Breast epithelium (tissue), 4 donors: ENCODE data around the gene PRKN. TPM values are rescaled to one million over a fixed set of nuclear protein-coding genes. Genes with fewer than 3 reads are reported as not detected.

Source experiments
- DNase-seq, 2 donors: peaks; one replicate each; pipeline ENCODE4 v3.0.0-alpha.2; 2019; ENCODE audit warnings: low spot score in 2 of 2
- H3K27ac ChIP-seq, 2 donors: fragments of 200-600 bp; sonication (generic) in 1 of 2; one replicate each; pipeline ENCODE4 v1.5.1; 2016 to 2019; ENCODE audit warnings: mild to moderate bottlenecking in 1 of 2
- H3K27me3 ChIP-seq, 2 donors: fragments of 200-600 bp; sonication (generic) in 1 of 2; one replicate each; pipeline versions ENCODE4 v1.5.1 to v1.6.0; 2017 to 2019; ENCODE audit warnings: control low read depth in 1 of 2, mild to moderate bottlenecking in 1 of 2
- H3K36me3 ChIP-seq: fragments of 200-600 bp; one replicate; pipeline ENCODE4 v1.5.1; 2019
- H3K4me1 ChIP-seq, 2 donors: fragments of 200-600 bp; sonication (generic); one replicate each; pipeline ENCODE4 v1.5.1; 2016 to 2019; ENCODE audit warnings: control low read depth in 1 of 2
- H3K4me3 ChIP-seq, 3 donors: fragments of 200-600 bp; sonication (generic); 1 replicate in 2 of 3; 2 replicates in 1 of 3; pipeline ENCODE4 v1.5.1; 2016 to 2019; ENCODE audit warnings: mild to moderate bottlenecking in 3 of 3, moderate library complexity in 2 of 3
- H3K9me3 ChIP-seq, 2 donors: fragments of 200-600 bp; sonication (generic) in 1 of 2; one replicate each; pipeline ENCODE4 v1.5.1; 2016 to 2019; ENCODE audit warnings: control low read depth in 1 of 2
- CTCF ChIP-seq, 3 donors: fragments of 450-650 bp; IDR thresholded peaks; one replicate each; pipeline ENCODE4 v1.5.1; 2016 to 2017; ENCODE audit warnings: antibody characterized with exemption in 3 of 3, mild to moderate bottlenecking in 3 of 3, moderate library complexity in 3 of 3
- POLR2A ChIP-seq: fragments of 450-650 bp; IDR thresholded peaks from one replicate; pipeline ENCODE4 v1.6.1; 2016; ENCODE audit warnings: antibody characterized with exemption, mild to moderate bottlenecking, moderate library complexity
- POLR2AphosphoS5 ChIP-seq, 3 donors: sonication (generic); formaldehyde crosslinking; IDR thresholded peaks; one replicate each; pipeline ENCODE4 v1.6.1; 2017; ENCODE audit warnings: antibody characterized with exemption in 3 of 3
- intact Hi-C: fragments of 100-400 bp; cut with DNase I; formaldehyde crosslinking; loops from one replicate; pipeline ENCODE4 v1.15.1; 2023; ENCODE audit warnings: low total_unique reads
- total RNA-seq, 3 donors: library from RNA; depleted of rRNA; stranded (reverse); fragments of >200 nt; gene quantifications; one replicate each; pipeline ENCODE4 v1.1.0, GENCODE V29; 2016

The PRKN gene
- total RNA-seq, 3 donors from 2014 or later: 7.2 to 19.0 (median 11.2) TPM

DNA sequence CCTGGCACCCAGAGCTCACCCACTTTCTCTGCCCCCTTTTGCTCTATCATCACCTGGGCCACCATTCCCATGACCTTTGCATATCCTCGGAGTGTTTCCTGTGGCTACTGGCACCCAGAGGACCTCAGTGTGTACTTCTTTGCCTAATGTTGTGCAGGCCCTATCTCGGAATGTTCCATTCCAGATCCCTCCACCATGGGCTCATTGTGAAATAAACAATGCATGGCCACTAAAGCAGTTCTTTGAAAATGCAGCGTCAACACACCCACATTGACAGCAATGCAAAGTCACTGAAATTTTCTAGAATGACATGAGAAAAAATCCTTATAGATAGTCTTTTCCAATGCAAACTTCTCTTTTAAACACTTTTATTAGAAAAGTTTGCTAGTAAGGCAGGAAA lies 1380.8 kb downstream of the PRKN start:
- Histone ChIP-seq H3K4me3 (no peak overlapping the region), H3K4me1 (no peaks in the 10 kb centered on the region), H3K27me3 (no peaks in the 10 kb centered on the region), H3K36me3 (no peaks in the 10 kb centered on the region), H3K27ac (no peak overlapping the region), H3K9me3 (no peaks in the 10 kb centered on the region)
- TF ChIP-seq CTCF (IDR thresholded peaks at IDR 0.05): no peak
- TF ChIP-seq POLR2A: no peak
- no peak for TF ChIP-seq POLR2AphosphoS5 (IDR thresholded peaks at IDR 0.05)
- intact Hi-C loops: no loop called here
- DNase-seq: no peak

- H3K4me3 ChIP-seq: no peak overlapping the region
- H3K27me3 ChIP-seq: no peaks in the 10 kb centered on the region
- intact Hi-C loops: no loop called here
- H3K36me3 ChIP-seq: no peaks in the 10 kb centered on the region
- TF ChIP-seq POLR2AphosphoS5 (IDR thresholded peaks at IDR 0.05) (no peak), POLR2A (no peak), CTCF (IDR thresholded peaks at IDR 0.05) (no peak)
- H3K27ac ChIP-seq: no peak overlapping the region
- H3K9me3 ChIP-seq: no peaks in the 10 kb centered on the region
- H3K4me1 ChIP-seq: no peaks in the 10 kb centered on the region
- DNase-seq: no peak
Observed at GRCh38 chr6:161344626-161345025, 1382.9 kb downstream of the PRKN start.

- TF ChIP-seq POLR2A: no peak
- no peak for TF ChIP-seq CTCF (IDR thresholded peaks at IDR 0.05)
- no peak for TF ChIP-seq POLR2AphosphoS5 (IDR thresholded peaks at IDR 0.05)
- no peak overlapping the region for H3K4me3 ChIP-seq
- no peaks in the 10 kb centered on the region for H3K36me3 ChIP-seq
- H3K9me3 ChIP-seq: no peaks in the 10 kb centered on the region
- no peaks in the 10 kb centered on the region for H3K27me3 ChIP-seq
- no peak for DNase-seq
- no peaks in the 10 kb centered on the region for H3K4me1 ChIP-seq
- intact Hi-C loops: no loop called here
- no peak overlapping the region for H3K27ac ChIP-seq
Observed at GRCh38 chr6:161342039-161342438, 1385.5 kb downstream of the PRKN start.

DNA sequence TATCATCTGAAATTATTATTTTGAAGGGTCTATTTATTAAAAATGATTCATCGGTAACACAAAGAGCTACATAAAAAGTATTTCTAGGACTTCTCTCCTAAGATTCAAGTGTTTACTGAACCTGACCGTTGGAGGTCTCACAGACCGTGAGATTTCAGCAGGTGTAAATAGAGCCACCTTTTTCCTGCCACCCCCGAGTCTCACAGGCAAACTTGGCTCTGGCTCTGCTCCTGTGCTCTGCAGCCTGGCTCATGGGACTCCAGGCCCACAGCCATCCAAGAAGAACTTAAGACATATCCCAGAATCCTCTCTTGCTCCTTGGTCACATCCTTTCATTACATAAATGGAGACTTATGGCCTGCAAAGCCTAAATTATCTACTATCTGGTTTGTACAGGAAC lies 1385.9 kb downstream of the PRKN start:
- Histone ChIP-seq H3K4me1 (no peaks in the 10 kb centered on the region), H3K27me3 (no peaks in the 10 kb centered on the region), H3K36me3 (no peaks in the 10 kb centered on the region), H3K9me3 (no peaks in the 10 kb centered on the region), H3K27ac (no peak overlapping the region), H3K4me3 (no peak overlapping the region)
- no peak for DNase-seq
- intact Hi-C loops: no loop called here
- TF ChIP-seq CTCF (IDR thresholded peaks at IDR 0.05) (no peak), POLR2AphosphoS5 (IDR thresholded peaks at IDR 0.05) (no peak), POLR2A (no peak)

- no peaks in the 10 kb centered on the region for H3K4me1 ChIP-seq
- TF ChIP-seq POLR2A (no peak), CTCF (IDR thresholded peaks at IDR 0.05) (no peak), POLR2AphosphoS5 (IDR thresholded peaks at IDR 0.05) (no peak)
- DNase-seq: no peak
- intact Hi-C loops: no loop called here
- no peak overlapping the region for H3K27ac ChIP-seq
- no peaks in the 10 kb centered on the region for H3K36me3 ChIP-seq
- no peaks in the 10 kb centered on the region for H3K27me3 ChIP-seq
- no peak overlapping the region for H3K4me3 ChIP-seq
- no peaks in the 10 kb centered on the region for H3K9me3 ChIP-seq
Observed at GRCh38 chr6:161338015-161338414, 1389.6 kb downstream of the PRKN start.
